Adrenal gland (tissue), 5 donors: ENCODE measurements around the gene GPC4.

ENCODE experiments used
- CTCF ChIP-seq, 6 experiments: fragments of 450-650 bp in 4 of 6; fragments of 200-600 bp in 2 of 6; sonication (generic) in 1 of 6; IDR thresholded peaks; 1 replicate in 5 of 6; 2 replicates in 1 of 6; pipeline versions ENCODE4 v1.5.1 to v1.8.0; 2016 to 2021; ENCODE audit warnings: antibody characterized with exemption in 6 of 6, mild to moderate bottlenecking in 2 of 6, moderate library complexity in 1 of 6
- POLR2A ChIP-seq, 2 donors: fragments of 450-650 bp; IDR thresholded peaks; one replicate each; pipeline ENCODE4 v1.6.1; 2017; ENCODE audit warnings: antibody characterized with exemption in 2 of 2, mild to moderate bottlenecking in 2 of 2, moderate library complexity in 1 of 2
- donor health status: DM: no; HTN: no; CAD: no.

DNA sequence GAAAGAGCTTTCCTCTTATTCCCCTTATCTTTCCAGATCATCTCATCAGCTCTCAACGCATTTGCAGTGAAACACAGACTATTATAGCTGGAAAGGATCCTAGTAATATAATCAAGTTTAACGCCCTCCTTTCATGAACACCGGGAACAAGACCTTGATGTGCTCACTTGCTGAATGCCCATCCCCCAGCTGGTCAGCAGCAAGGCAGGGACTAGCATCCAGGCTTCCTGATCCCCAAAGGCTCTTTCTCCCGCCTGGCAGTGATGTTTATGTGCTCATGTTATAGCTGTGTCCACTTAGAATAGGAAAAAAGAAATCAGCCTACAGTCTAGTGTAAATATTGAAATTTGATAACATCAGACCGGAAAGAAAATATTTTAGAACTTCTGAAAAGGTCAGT lies 24.6 kb downstream of the GPC4 start:
- no peak for TF ChIP-seq CTCF (IDR thresholded peaks at IDR 0.05)
- TF ChIP-seq POLR2A (IDR thresholded peaks at IDR 0.05) = no peak
